Stimulated activated CD8-positive, alpha-beta memory T cell treated with anti-CD3 and anti-CD28 coated beads, Interleukin-7, amount 100 ng/mL, for 24 hours (primary cell): Measurements from ENCODE around the gene OSBPL10.
"Not testable (repeated sequence)": the region's sequence is repeated elsewhere in the genome, so short reads cannot be mapped to it uniquely, and the experiment has no call there.

Experiments used
- DNase-seq: peaks from one replicate; pipeline ENCODE4 v3.0.0-alpha.2; 2020; ENCODE audit warnings: low read depth

The OSBPL10 gene, protein sequence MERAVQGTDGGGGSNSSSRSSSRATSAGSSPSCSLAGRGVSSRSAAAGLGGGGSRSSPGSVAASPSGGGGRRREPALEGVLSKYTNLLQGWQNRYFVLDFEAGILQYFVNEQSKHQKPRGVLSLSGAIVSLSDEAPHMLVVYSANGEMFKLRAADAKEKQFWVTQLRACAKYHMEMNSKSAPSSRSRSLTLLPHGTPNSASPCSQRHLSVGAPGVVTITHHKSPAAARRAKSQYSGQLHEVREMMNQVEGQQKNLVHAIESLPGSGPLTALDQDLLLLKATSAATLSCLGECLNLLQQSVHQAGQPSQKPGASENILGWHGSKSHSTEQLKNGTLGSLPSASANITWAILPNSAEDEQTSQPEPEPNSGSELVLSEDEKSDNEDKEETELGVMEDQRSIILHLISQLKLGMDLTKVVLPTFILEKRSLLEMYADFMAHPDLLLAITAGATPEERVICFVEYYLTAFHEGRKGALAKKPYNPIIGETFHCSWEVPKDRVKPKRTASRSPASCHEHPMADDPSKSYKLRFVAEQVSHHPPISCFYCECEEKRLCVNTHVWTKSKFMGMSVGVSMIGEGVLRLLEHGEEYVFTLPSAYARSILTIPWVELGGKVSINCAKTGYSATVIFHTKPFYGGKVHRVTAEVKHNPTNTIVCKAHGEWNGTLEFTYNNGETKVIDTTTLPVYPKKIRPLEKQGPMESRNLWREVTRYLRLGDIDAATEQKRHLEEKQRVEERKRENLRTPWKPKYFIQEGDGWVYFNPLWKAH

DNA sequence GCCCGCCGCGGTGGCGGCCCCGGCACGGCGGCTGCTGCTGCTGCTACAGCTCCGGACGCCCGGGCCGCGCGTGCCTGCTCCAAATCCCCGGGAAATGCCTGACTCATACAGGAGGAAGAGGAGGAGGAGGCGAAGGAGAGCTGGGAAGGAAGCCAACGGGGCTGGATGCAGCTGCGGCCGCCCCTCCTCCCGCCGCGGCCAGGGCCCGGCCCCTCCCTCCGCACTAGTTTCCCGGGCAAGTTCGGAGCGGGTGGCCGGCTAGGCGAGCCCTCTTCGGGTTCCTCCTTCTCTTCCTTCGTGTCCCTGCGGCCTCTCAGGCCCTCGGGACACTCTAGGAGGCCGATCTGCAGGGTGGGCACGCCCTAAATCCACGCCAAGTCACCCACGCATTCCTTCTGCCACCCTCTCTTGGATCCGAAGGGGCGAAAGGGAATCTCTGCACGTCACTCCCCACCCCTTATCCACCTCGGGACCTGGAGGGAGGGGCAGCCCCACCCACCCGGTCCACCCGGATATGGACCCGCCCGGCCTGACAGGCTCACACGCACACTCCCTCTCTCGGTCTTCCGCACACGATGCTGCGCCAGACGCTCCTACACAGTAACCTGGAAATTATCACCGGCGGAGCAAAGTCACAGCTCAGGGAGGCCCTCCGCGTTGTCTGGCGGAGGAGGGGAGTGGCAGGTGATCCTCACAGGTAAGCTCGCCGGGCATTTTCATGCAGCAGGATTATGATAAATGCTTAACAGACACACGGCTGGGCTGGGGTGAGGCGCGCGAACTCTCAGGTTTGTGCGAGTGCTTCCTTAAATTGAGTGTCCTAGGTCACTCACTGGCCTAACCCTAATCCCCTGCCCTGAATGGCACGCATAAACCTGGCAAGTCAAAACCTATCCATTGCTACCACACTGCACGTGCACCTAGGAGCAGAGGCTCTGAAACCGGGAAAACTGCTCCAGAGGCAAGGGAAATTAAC is at the start of gene OSBPL10, which contains the start of gene ZNF860:
TSS of gene OSBPL10 (minus strand) at position 57 of the 976 bp plus-strand sequence. CDS start 83 bp downstream, outside the sequence.
TSS of gene ZNF860 (plus strand) at position 545 of the 976 bp plus-strand sequence. CDS start 7,330 bp downstream, outside the sequence.
- no peak for DNase-seq

DNA sequence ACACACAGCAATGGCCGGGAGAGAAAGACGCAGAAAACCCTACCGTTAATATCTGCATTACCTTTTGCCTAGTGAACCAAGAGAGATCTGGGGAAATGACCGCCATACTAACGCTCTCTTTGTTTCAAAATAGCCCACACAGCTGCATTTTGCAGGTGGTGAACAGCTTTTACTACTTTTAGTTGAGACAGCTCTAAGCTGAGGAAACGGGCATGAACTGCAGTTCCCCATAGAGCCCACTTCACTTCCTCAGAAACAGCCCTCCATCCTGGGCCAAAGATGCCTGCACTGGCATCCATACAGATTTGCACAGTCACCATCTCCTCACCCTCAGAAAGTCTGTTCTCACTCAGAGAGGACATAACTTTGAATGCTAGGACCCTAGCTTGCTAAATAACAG is 45.5 kb upstream of the OSBPL10 start:
- no peak for DNase-seq

DNA sequence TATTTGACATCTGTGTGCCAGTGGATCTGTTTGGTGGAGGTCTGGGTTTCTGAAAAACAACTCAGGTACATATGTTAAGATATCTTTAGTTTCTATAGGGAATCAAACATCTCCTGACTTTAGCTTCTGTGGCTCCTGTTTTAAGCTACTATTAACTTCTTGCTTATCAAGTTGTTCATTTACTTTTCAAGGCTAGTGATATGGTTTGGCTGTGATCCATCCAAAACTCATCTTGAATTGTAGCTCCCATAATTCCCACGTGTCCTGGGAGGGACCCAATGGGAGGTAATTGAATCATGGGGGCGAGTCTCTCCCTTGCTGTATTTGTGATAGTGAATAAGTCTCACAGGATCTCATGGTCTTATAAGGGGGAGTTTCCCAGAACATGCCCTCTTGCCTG is 41.9 kb upstream of the OSBPL10 start:
- DNase-seq: no peak

DNA sequence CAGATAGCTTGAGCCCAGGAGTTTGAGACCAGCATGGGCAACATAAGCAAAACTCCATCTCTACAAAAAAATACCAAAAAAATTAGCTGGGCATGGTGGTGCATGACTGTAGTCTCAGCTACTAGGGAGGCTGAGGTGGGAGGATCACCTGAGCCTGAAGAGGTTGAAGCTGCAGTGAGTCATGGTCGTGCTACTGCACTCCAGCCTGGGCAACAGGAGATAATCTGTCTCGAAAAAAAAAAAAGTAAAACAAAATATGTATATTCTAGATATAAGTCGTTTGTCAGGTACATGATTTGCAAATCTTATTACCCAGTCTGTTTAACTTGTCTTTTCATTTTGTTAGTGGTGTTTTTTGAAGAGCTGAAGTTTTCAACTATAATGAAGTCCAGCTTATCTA is 40.7 kb upstream of the OSBPL10 start:
- DNase-seq: no peak

DNA sequence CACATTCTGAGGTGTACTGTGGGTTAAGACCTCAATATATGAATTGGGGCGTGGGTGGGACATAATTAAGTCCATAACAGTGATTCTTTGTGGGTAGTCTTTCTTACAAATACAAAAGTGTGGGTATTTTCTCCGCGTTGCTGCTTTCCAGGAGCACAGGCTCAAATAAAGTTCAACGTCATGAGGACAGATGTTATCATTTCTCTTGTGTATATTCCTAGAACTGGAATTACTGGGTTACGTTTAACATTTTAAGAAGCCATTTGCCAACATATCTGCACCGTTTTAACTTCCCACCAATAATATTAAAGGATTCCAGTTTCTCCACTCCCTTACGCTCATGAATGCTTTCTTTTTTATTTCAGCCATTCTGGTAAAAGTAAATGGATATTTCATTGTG is 40.1 kb upstream of the OSBPL10 start:
- DNase-seq: no peak

DNA sequence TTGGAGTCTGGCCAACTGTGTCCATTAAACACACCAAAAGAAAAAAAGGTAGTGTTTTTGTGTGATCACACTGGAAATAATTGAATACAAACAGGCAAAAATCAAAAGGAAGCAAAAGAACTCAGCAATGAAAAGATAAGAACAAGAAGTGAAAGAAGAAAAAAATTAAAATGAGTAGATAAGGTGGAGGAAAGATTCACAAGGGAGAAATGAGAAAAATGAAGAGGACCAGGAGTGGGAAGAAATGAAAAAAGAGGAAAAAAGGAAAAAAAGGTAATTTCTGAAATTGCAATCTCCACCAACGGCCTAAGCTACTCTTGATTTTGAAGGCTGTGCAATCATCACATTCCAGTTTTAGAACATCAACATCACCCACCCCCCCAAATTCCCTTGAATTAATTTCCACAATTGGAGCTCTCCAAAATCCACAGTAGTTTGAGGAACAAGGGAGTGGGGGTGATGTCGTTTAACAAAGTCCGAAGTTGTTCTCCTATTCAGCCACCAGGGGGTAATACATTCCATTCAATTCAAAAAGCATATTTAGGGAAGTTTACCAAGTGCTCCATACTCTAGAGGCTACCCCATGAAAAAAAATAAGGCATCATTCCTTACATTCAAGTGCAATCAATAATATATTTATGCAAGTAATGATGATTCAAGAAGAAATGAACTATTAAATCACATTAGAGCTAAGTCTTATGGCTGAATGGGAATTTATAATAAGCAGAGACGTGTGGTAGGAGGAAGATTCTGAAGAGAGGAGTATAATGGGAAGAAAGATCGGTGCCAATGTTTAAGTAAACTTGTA is 37.9 kb upstream of the OSBPL10 start:
- no peak for DNase-seq

DNA sequence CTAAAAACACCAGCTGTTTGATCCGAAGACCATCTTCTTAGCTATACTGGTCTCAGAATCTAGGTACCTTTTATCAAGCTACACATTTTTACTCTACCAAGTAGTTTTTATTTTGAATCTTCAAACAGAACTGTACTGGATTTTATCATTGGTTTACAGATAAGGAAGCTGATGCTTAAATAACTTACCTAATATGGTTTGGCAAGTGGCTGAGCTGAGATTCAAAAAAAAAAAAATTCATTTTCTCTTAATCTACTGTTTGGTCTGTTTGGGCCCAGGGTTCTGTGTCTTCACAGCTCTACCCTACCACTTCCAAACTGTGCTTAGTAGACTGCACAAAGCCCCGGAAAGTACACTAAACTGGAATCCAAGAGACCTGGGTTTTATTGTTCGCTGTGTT is 36.2 kb upstream of the OSBPL10 start:
- no peak for DNase-seq

DNA sequence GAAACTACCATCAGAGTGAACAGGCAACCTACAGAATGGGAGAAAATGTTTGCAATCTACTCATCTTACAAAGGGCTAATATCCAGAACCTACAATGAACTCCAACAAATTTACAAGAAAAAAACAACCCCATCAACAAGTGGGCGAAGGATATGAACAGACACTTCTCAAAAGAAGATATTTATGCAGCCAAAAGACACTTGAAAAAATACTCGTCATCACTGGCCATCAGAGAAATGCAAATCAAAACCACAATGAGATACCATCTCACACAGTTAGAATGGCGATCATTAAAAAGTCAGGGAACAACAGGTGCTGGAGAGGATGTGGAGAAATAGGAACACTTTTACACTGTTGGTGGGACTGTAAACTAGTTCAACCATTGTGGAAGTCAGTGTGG is 34.6 kb upstream of the OSBPL10 start:
- not testable (repeated sequence) for DNase-seq

DNA sequence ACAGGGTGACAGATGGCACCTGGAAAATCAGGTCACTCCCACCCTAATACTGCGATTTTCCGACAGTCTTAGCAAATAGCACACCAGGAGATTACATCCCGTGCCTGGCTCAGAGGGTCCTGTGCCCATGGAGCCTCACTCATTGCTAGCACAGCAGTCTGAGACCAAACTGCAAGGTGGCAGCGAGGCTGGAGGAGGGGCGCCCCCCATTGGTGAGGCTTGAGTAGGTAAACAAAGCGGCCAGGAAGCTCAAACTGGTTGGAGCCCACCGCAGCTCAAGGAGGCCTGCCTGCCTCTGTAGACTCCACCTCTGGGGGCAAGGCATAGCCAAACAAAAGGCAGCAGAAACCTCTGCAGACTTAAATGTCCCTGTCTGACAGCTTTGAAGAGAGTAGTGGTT is 29.6 kb upstream of the OSBPL10 start:
- DNase-seq: not testable (repeated sequence)

DNA sequence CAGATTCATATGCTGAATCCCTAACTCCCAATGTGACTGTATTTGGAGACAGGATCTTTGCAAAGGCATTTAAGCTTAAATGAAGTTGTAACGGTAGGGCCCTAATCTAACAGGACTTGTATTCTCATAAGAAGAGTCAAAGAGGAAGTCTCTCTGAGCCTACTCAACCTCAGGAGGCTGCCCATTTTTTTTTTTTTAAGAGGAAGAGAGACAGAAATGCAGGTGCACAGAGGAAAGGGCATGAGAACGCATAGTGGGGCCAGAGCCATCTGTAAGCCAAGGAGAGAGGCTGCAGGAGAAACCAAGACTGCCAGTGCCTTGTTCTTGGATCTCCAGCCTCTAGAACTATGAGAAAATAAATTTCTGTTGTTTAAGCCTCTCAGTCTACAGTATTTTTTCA is 28.9 kb upstream of the OSBPL10 start:
- no peak for DNase-seq

DNA sequence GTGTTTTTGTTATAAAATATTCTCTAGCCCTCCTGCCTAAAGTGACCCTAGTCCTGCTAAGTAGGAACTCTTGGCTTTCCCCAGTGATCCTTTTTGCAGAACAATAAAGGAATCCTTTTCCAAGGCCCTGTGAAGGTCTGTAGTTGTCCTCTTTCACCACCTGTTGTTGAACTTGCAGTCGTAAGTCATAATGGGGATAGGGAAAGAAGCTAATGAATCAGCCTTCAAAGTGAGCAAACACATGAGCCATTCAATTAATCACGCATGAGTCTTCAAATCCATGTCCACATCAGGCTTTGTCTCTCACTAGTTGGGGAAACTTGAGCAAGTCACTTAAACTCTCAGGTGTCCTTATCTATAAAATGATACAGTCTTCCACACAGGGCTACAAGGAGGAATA is 28.0 kb upstream of the OSBPL10 start:
- no peak for DNase-seq

DNA sequence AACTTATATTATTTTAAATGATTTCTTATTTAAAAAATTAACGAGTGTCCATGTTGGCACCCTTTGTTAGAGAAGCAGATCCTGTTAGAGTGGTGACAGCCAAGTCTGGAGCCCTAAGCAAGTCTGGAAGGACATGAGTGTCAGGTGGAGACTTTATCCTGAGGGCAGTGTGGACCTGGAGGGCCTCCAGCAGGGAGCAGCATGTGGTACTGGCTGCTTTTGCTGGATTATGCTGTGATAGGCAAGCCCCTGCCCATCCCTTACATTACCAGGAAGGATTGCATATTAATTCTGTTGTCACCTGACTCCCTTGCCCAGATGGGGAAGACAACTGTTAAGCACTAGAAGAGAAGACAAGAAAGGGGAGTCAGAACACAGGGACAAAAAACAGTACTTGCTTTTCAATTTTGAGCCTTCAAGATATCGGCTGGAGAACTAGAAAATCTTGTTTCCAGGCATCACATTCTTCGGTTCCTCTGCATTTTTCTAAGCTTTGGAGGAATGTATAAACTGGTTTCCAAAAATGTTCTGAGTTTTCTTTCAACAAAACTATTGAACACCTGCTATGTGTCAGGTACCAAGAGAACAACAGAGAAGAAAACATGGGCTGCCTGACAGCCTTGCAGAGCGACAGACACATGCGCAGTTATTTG is 23.2 kb upstream of the OSBPL10 start:
- no peak for DNase-seq

DNA sequence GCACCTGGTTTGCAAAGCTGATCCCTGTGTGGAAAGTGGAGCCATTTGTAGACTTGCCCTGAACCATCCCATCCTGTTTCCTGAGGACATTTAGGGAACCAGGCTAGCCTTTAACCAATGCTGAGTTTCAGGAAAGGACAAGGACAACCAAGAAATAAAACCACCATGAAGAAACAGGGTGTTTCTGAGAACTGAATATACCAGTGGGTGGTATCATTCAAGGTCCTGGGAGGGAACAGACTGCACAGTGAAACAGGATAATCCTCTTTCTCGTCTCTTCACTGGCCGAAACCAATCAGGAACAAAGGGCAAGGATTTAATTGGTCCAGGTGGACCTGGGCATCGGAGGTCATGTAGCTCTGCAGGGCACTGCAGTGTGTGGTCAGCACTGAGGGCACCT is 22.3 kb upstream of the OSBPL10 start:
- DNase-seq: no peak

DNA sequence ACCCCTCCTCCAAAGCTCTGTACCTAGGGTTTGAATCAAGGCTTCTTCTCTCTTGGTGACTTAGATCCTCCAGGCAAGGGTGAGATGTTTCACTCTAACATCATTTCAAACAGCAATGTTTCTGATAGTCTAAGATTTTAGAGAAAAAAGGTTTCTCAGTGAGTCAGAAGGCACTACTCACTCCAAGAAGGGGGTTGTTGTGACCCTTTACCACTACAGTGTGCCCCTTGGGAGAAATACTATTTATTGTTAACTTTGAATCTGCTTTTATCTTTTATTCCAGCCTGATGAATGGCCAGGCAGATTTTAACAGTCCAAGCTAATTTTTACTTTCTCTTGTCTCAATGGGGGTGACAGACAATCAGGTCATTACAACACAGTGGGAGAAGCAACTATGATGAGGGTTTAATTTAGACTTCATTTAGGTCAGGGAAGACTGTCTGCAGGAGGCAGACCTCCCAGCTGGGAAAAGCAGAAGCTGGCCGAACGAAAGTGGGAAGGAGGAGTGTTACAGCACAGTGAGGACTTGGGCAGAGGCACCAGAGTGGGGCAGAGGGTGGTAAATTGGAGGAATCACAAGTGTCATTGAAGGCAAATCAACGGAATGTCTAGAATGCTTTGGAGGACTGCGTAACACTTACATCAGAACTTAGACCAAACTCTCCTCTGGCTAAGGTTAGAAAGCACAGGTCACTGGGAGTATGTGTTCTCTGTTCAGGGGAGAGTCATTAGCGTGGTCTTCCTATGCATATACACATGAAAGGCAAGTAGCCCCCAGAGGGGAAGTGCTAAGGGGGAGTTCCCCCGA is 21.7 kb upstream of the OSBPL10 start:
- DNase-seq: no peak

DNA sequence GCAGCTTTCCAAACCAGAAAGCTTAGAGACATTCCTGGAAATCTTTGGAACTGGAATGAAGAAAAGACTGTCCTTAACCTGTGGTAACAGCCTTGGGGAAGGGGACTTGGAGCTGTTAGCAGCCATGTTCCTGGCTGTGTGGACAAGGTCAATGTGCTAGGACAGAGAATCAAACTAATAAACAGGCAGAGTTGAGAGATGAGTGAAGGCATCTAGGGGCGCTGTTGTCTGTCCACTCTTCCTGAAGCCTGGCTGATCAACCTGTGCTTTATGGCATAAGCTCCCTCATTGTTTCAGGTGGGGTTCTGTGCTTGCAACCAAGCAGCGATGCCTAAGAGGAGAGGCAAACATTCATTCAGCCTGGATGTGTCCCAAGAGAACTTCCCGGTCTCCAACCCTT is 19.8 kb upstream of the OSBPL10 start:
- no peak for DNase-seq

DNA sequence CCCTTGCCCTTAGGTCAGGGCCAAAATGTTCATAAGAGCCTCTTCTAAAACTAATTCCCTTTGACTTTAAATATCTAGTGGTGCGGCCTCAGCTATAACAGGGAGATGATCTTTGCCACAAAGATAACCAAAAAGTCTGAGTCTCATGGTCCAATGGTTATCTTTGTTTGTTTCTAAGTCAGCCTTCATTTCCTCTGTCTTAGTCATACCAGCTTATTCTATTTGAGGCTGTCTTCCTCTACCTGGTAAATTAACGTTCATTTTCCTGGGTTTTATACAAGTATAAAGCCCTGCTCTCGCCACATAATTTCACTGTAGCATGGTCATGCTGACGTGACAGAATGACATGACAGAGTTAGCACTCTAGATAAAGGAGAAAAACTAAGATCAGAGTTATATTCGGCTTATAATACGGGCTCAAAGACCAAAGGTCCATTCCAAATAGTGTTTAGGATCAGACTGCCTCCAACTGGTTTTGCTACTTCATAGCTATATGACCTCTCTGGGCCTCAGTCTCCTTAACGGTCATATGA is 18.9 kb upstream of the OSBPL10 start:
- no peak for DNase-seq

DNA sequence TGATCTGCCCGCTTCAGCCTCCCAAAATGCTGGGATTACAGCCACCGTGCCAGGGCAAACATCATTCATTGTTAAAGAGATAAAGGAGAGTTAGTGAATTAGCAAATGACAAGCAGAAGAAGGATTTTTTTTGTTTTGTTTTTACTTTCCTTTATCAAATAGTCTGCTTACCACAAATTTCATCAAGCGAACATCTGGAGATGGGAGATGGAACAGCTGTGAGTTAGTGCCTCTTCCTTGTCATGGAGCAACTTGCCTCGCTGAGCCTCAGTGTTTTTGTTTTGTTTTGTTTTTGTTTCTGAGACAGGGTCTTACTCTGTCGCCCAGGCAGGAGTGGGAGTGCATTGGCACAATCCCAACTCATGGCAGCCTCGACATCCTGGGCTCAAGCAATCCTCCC is 16.4 kb upstream of the OSBPL10 start:
- DNase-seq: no peak

DNA sequence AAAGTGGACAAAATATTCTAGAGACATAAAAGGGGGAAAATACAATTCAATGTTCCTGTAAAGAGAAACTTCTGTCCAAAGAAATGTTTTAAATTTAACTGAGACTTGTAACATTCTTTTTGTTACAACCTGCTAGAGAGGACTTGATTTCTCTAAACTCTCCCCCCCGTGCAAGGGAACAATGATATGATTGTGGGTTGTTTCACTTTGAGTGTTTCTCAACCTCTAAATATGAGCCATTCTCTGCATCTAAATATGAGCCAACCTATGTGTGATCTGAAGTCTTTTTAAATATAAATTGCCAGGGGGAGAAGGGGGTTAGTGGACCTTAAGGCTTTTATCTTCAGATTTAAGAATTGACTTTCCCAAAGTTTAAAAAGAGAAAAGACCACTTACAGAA is 15.1 kb upstream of the OSBPL10 start:
- no peak for DNase-seq

DNA sequence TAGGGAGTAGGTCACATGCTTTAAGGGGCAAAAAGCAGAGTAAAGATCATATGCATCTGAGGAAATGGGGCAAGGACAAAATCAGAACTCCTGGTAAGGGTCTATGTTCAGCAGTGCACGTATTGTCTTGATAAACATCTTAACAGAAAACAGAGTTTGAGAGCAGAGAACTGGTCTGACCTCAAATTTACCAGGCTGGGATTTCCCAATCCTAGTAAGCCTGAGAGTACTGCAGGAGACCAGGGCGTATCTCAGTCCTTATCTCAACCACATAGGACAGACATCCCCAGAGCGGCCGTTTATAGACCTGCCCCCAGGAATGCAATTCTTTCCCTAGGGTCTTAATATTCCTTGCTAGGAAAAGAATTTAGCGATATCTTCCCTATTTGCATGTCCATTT is 14.0 kb upstream of the OSBPL10 start:
- DNase-seq: not testable (repeated sequence)

DNA sequence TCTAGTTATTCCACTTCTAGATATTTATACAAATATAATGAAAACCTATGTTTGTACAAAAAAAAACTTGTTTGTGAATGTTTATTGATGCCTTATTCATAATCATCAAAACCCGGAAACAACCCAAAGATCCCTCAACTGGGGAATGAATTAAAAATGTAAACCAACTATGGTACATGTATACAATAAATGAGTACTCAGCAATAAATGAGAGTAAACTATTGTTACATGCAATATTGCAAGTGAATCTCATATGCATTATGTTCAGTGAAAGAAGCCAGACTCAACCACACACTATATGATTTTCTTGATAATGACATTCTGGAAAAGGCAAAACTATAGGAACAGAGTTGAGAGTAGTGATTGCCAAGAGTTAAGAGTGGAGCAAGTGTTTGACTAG is 12.8 kb upstream of the OSBPL10 start:
- no peak for DNase-seq
